Measurements from ENCODE around the gene UCP1.

UCP1 gene

GRCh38 chr4:140568507-140569306 is at the start of gene UCP1:
TSS of gene UCP1 (minus strand) at chr4:140568961. CDS start at chr4:140568729, 232 bp downstream.
- DNase-seq = no peak

- DNase-seq = no peak
These were observed 48.9 kb upstream of the UCP1 start for GRCh38 chr4:140617499-140618248.

- no peak for DNase-seq
These were observed 46.7 kb upstream of the UCP1 start for GRCh38 chr4:140615451-140615850.

- no peak for DNase-seq
These were observed 43.6 kb upstream of the UCP1 start for GRCh38 chr4:140612357-140612756.

GRCh38 chr4:140611854-140612253 is 43.1 kb upstream of the UCP1 start:
- no peak for DNase-seq

- peak; percentile 11 for DNase-seq
These were observed 41.0 kb upstream of the UCP1 start for GRCh38 chr4:140609548-140610425.

- no peak for DNase-seq
These were observed 39.1 kb upstream of the UCP1 start for GRCh38 chr4:140607852-140608251.

GRCh38 chr4:140604544-140604943 is 35.8 kb upstream of the UCP1 start:
- DNase-seq = no peak

GRCh38 chr4:140603286-140603685 is 34.5 kb upstream of the UCP1 start:
- no peak for DNase-seq

- DNase-seq = no peak
These were observed 34.0 kb upstream of the UCP1 start for GRCh38 chr4:140602714-140603113.

GRCh38 chr4:140600408-140600807 is 31.6 kb upstream of the UCP1 start:
- no peak for DNase-seq

GRCh38 chr4:140595065-140595464 is 26.3 kb upstream of the UCP1 start:
- DNase-seq = no peak

GRCh38 chr4:140584439-140584838 is 15.7 kb upstream of the UCP1 start:
- no peak for DNase-seq

GRCh38 chr4:140581078-140581477 is 12.3 kb upstream of the UCP1 start:
- no peak for DNase-seq

- DNase-seq = no peak
These were observed 10.5 kb upstream of the UCP1 start for GRCh38 chr4:140579278-140579677.

GRCh38 chr4:140575489-140575888 is 6.7 kb upstream of the UCP1 start:
- no peak for DNase-seq

- DNase-seq = no peak
These were observed 2.9 kb upstream of the UCP1 start for GRCh38 chr4:140571620-140572019.

GRCh38 chr4:140569307-140569638 is 512 bp upstream of the UCP1 start:
- DNase-seq = no peak

- DNase-seq = no peak
These were observed 9.1 kb downstream of the UCP1 start for GRCh38 chr4:140559696-140560095.

- no peak for DNase-seq
These were observed 10.8 kb downstream of the UCP1 start for GRCh38 chr4:140557831-140558435.

- DNase-seq = no peak
These were observed 12.2 kb downstream of the UCP1 start for GRCh38 chr4:140556372-140557085.

GRCh38 chr4:140533951-140534480 is 34.7 kb downstream of the UCP1 start:
- DNase-seq = no peak
